AG09309 (cell line): ENCODE data around the gene DENND1C.

Experiments used
- DNase-seq: peaks from one replicate; pipeline ENCODE4 v3.0.0-alpha.2; 2010; ENCODE audit warnings: low read depth
- H3K4me3 ChIP-seq: 2 replicates; pipeline ENCODE4 v1.5.1; 2011; ENCODE audit warnings: mild to moderate bottlenecking, low read depth, low read length, moderate library complexity; ENCODE audit not compliant: control insufficient read depth
- TF ChIP-seq, protein P1 (sequence below): IDR thresholded peaks from 2 replicates; pipeline ENCODE4 v1.5.1; 2011; ENCODE audit warnings: mild to moderate bottlenecking, low read depth, low read length, inconsistent platforms; ENCODE audit not compliant: insufficient read depth, control insufficient read depth; ENCODE audit errors: missing control alignments

The DENND1C gene

DNA sequence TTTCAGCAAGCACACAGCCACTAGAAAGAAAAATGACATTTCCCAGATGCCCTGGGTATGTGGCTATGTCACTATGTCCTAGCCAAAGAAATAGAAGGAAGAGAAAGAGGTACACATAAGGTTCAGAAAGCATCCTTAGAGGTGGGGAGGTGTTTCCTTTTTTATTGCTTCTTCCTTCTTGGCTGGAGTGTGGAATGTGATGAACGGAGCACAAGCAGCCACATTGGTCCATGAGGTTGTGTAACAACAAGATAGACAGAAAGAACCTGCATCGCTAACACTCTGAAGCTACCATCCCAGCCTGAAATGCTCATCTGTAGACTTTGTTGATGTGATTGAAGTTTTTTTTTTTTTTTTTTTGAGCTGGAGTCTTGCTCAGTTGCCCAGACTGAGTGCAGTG, 28.7 kb downstream of the DENND1C start:
- TF ChIP-seq, protein P1, sequence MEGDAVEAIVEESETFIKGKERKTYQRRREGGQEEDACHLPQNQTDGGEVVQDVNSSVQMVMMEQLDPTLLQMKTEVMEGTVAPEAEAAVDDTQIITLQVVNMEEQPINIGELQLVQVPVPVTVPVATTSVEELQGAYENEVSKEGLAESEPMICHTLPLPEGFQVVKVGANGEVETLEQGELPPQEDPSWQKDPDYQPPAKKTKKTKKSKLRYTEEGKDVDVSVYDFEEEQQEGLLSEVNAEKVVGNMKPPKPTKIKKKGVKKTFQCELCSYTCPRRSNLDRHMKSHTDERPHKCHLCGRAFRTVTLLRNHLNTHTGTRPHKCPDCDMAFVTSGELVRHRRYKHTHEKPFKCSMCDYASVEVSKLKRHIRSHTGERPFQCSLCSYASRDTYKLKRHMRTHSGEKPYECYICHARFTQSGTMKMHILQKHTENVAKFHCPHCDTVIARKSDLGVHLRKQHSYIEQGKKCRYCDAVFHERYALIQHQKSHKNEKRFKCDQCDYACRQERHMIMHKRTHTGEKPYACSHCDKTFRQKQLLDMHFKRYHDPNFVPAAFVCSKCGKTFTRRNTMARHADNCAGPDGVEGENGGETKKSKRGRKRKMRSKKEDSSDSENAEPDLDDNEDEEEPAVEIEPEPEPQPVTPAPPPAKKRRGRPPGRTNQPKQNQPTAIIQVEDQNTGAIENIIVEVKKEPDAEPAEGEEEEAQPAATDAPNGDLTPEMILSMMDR = no peak
- H3K4me3 ChIP-seq = no peak overlapping the region
- no peak for DNase-seq

DNA sequence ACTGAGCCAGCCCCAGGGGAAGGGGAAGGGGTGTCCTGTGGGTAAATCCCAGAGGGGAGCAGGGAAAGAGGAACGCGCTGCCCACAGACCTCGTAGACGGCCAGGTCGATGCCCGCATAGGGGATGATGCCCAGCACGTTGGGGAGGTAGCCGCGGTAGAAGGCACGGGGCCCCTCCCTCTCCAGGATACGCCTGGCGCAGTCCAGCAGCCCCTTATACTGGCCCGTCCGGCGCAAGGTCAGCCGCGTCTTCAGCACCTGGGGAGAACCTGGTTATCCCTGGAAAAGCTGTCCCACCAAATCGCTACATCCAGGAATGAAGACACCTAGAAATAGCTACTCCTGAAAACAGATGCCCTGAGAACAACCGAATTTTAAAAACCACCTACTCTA, 29.4 kb downstream of the DENND1C start:
- H3K4me3 ChIP-seq = no peak overlapping the region
- no peak for DNase-seq
- TF ChIP-seq, protein P1 = no peak

DNA sequence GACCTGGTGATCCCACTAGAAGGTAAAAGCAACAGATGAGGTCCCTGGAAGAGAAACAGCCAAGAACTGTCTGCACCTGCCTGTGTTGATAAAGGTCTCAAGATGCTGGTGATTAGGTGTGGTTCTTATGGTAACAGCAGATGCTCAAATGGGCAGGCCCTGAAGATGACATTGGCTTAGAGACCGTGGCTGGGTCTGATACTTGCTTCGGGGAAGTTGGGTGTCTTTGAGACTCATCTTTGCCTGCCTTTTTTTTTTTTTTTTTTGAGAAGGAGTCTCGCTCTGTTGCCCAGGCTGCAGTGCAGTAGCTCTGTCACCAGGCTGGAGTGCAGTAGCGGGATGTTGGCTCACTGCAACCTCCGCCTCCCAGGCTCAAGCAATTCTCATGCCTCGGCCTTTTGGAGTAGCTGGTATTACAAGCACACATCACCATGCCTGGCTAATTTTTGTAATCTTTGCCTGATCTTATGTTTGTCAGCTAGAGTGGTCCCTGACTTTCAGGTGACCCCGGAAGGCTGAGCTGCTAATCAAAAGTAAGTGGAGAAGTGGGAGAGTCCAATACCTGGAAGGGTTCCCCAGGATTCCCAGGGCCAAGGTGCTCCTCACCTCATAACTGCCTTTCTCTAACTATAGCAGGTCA, 29.9 kb downstream of the DENND1C start:
- DNase-seq = no peak
- H3K4me3 ChIP-seq = no peak overlapping the region
- TF ChIP-seq, protein P1 = no peak

DNA sequence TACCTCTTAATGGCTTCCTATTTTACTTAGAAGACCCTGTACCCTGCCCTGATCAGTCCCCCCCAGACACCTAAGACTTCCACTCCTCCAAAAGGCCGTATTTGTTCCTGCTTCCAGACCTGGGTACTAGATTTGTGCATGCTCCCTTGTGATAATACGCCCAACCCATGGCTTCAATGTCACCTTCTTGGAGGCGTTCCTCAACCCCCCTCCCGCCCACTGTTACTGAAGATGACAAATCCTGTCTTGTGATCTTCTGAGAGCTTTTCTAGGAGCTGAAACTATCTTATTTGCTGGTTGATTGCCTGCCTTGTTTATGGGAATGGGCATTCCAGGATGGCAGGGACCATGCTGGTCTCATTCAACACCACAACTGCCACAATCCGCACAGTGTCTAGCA, 31.4 kb downstream of the DENND1C start:
- no peak overlapping the region for H3K4me3 ChIP-seq
- TF ChIP-seq, protein P1 = no peak
- DNase-seq = no peak

DNA sequence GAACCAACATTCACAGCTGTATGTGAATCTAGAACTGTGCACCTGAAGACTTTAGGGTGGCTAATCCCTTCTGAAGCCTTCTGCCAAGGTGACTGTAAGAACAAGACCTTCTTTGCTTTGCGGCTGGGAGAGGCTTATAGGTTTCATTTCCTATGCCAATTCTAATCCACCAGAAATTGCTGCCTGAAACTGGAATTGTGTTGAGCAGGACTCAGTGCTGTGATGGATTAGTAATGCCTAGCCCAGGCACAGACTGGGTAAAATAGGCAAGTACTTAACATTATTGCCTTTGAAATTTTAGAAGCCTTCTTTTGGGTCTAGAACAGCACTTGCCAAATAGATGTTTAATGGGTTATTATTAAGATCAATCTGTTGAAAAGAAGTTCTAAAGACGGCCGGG, 33.5 kb downstream of the DENND1C start:
- no peak overlapping the region for H3K4me3 ChIP-seq
- TF ChIP-seq, protein P1 = no peak
- no peak for DNase-seq

DNA sequence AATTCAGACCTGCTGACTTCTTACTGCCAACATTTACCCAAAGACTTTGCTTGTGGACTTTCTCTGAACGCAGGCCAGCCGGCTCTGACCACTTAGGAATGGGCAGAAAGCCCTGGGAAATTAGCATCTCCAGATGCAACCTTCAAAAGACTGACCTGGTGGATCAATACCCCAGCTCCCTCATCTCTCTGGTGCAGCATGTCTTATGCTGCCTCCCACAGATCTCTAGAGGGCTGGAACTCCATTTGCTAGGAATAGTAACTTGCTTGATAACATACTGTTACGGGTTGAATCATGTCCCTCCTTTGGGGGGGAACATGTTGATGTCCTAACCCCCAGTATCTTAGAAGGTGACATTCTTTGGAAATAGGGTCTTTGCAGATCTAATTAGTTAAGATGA, 35.1 kb downstream of the DENND1C start:
- DNase-seq = no peak
- H3K4me3 ChIP-seq = no peak overlapping the region
- TF ChIP-seq, protein P1 = no peak

DNA sequence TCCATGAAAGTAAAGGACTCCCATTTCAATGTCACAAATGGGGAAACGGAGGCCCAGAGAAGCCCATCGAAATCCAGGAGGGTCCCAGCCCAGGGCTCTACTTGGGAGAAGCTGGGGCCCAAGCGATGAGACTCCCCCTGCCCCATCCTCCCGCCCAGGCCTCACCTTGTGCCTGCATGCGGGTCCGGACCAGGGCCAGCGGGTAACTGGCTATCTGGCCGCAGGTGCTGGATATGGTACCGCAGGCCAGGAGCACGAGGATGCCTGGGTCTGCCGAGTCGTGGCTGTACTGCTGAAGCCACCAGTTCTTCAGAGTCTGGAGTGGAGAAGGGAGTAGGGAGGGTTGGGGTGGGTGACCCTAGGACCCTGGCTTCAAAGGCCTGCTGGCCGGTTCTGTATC, 37.6 kb downstream of the DENND1C start:
- DNase-seq = no peak
- TF ChIP-seq, protein P1 = no peak
- H3K4me3 ChIP-seq = no peak overlapping the region
